GM19240 (cell line): ENCODE results near the gene FAM151A.

Source experiments
- DNase-seq: peaks from one replicate; pipeline ENCODE4 v3.0.0; 2011; ENCODE audit warnings: low spot score; ENCODE audit not compliant: insufficient read length

FAM151A gene

DNA sequence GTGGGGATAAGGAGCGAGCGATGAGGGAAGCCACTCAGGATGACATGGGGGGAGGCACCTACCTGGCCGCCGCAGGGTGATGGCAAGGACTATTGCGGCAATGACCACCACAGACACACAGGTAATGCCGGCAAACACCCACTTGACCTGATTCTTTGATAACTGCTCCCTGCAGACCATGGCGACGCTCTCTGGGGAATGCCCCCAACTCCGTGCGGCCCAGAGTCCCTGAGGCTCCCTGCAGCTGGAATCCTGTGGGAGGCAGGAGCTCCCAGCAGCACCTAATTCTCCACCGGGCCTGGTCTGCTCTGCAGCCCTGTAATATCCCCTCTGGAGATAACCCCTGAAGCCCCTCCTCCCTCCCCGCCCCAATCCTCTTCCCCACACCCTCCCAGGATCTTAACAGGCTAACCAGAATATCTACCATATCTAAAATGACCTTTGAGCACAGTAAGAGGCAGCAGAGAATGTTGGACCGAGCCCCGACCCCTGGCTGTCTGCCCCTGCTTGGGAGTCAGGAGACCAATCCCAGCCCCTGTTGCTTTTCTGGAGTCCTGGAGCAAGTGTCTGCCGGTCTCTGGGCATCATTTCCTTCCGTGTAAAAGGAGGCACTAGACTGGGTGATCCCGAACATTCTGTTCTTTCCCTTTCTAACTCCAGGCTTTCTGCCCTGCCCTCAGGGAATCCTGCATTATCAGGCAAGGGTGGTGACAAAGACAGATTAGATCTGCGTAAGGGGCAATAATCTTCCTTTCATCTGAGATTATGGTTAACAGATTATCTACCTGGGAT, at the start of gene FAM151A:
Gene FAM151A (minus strand): TSS at position 310 of the 792 bp plus-strand sequence. CDS start 130 bp downstream, at position 180.
- DNase-seq: no peak

GRCh38 chr1:54671985-54672608, 48.8 kb upstream of the FAM151A start:
- DNase-seq: peak; percentile 30

GRCh38 chr1:54668567-54668966, 45.2 kb upstream of the FAM151A start:
- DNase-seq: no peak

DNA sequence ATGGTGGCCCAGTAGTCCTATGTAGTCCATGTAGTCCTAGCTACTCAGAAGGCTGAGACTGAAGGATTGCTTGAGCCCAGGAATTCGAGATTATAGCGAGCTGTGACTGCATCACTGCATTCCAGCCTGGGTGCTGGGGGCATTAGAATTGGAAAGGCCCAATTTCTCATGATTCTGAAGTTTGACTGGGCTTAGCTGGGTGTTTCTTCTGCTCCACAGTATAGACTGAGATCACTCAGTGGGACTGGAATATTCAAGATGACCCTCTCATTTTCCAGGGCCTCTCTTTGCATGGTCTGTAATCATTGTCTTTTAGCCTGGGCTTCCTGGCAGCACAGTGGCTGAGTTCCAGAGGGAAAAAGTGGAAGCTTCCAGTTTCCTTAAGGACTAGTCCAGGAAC, 44.5 kb upstream of the FAM151A start:
- DNase-seq: no peak

- DNase-seq: no peak
Observed at GRCh38 chr1:54666333-54666732, 43.0 kb upstream of the FAM151A start.

GRCh38 chr1:54665852-54666251, 42.5 kb upstream of the FAM151A start:
- DNase-seq: no peak

GRCh38 chr1:54664364-54664763, 41.0 kb upstream of the FAM151A start:
- DNase-seq: no peak

GRCh38 chr1:54663725-54664124, 40.4 kb upstream of the FAM151A start:
- no peak for DNase-seq

- DNase-seq: no peak
Observed at GRCh38 chr1:54658164-54658913, 35.0 kb upstream of the FAM151A start.

DNA sequence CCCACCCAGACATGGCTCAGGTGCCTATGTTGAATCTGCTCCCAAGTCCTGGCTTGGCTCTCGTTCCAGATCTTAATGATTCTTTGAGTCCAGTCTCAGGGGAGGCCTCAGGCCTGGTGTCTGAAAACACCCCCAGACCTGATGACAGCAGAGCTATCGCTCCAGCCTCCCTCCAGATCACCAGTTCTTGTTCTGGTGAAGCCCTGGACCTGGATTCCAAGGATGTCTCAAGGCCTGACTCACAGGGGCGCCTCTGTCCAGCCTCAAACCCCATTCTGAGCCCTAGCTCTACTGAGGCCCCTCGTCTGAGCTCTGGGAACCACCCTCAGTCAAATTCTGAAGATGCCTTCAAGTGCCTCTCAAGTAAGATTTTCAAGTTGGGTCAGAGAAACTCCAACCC, 29.7 kb upstream of the FAM151A start:
- no peak for DNase-seq

DNA sequence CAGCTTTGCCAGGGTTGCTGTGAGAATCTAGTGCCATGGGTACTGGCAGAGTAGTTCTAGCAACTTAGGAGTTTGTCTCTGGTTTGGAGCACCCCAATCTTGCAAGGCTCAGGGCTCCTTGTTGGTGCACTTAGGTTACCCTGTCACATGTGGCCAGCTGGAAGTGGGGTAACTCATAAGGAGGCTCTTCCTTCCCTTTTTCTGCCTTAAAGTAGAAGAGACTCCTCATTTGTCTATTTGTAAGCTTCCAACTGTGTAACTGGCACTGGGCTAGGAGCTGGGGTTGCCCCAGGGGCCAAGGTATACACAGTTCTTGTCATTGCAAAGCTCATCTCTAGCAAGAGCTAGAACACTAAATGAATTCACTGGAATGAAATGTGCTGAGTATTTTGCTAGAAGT, 28.8 kb upstream of the FAM151A start:
- DNase-seq: no peak

DNA sequence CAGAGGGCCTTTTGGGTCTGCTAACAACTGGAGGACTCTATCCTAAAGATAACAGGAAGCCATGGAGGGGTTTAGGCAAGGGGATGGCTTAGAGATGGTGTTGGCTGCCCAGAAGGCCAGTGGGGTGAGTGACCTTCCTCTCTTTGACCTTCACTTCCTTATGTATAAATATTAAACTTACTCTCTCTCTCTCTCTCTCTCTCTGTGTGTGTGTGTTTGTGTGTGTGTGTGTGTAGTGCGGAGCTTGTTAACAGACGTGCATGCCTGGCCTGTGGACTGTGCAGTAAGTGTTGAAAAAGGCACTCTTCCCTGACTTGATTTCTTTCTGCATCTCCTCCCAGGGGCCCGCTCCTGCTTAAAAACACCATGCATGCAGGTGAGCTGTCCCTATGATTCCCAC, 28.3 kb upstream of the FAM151A start:
- DNase-seq: no peak

DNA sequence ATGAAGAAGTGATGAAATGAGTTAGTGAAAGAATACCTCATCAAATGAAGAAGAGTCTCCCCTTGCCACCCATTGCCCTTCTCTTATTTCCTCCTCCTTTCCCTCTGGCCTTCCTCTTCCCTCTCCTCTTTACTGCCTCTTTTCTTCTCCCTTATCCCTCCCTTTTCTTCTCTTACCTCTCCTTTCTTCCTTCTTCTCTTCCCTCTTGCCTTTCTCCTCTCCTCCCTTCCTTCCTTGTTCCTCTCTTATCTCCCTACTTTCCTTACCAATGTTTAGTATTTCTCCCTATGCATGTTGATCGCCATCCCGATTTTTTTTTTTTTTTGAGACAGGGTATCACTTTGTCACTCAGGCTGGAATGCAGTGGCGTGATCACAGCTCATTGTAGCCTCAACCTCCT, 27.1 kb upstream of the FAM151A start:
- no peak for DNase-seq

GRCh38 chr1:54649921-54650320, 26.6 kb upstream of the FAM151A start:
- DNase-seq: no peak

GRCh38 chr1:54649130-54649898, 26.0 kb upstream of the FAM151A start:
- no peak for DNase-seq

DNA sequence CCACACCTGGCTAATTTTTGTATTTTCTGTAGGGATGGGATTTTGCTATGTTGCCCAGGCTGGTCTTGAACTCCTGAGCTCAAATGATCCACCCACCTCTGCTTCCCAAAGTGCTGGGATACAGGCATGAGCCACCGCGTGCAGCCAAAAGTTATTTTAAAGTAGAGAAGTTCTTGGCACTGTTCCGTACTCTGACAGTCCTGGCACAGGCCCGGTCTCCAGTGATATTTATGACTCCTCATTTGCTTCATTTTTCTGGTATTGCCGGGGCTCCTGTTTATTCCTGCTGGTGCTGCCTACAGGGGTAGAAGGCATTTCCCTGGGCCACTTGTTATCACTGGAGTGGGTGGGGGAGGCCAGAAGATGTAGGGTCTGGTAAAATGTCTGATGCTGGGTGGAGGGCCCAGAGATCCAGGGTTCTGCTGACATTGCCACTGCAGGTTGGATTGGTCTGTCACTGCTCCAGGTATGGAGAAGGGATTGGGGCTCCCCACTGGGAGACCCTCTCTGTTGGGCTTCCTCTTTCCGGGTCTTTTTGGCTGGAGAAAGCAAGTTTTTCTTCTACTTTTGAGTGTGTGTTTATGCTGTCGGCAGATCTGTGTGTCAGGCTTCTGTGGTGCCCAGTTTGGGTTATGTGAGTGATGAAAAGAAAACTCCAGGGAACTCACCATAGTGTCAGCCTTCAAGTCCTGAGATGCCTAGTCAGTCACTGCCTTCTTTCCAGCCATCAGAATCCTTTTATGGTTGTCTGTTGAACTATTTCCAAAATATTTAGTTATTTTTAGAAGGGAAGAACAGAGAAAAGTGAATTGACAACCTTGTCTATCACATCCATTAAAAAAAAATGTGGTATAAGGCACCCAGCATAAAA, 22.7 kb upstream of the FAM151A start:
- no peak for DNase-seq

DNA sequence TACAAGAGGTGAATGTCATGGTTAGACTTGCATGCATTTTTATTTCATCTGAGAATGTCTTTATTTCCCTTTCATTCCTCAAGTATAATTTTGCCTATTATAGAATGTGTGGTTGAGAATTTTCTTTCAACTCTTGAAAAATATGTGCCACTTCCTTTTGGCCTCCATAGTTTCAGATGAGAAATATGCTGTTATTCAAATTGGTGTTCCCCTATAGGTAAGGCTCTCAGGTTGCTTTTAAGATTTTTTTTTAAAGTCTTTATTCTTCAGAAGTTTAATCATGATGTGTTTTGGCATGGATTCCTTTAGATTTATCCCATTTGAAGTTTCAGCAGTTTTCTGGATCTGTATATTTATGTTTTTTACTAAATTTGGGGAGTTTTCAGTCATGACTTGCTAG, 20.4 kb upstream of the FAM151A start:
- no peak for DNase-seq

- no peak for DNase-seq
Observed at GRCh38 chr1:54640863-54641836, 17.8 kb upstream of the FAM151A start, which contains the start of gene MROH7. Gene MROH7, plus strand, starts transcription at chr1:54641786. Its CDS starts 11,141 bp downstream, at chr1:54652927.

DNA sequence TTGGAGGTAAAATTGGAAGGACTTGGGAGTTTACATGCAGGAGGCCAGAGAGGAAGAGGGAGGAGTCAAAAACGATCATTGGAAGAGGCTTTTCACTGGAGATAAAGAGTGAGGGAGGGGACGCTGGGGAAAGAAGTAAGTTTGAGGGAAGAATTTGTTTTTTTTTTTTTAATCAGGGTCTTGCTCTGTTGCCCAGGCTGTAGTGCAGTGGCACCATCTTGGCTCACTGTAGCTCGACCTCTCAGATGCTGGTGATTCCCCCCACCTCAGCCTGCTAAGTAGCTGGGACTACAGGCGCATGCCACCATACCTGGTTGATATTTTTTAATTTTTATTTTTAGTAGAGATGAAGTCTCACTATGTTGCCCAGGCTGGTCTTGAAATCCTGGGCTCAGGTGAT, 17.0 kb upstream of the FAM151A start:
- DNase-seq: no peak
